Thoracic aorta (tissue), 2 donors: ENCODE results near the gene CCDC28A. TPM values are rescaled to one million over a fixed set of nuclear protein-coding genes. Genes with fewer than 3 reads are reported as not detected.

Experiments used
- ATAC-seq: fragments of 150-250 bp; one replicate; pipeline ENCODE4 v1.8.0; 2017; ENCODE audit warnings: low read depth; ENCODE audit not compliant: insufficient number of reproducible peaks, low FRiP score
- DNase-seq: peaks from one replicate; pipeline ENCODE4 v3.0.0-alpha.2; 2020; ENCODE audit warnings: low spot score
- H3K27ac ChIP-seq, 2 donors: fragments of 200-600 bp; sonication (generic); 1 replicate in 1 of 2; 2 replicates in 1 of 2; pipeline ENCODE4 v1.5.1; 2016; ENCODE audit warnings: mild to moderate bottlenecking in 2 of 2, moderate library complexity in 2 of 2
- H3K27me3 ChIP-seq: fragments of 200-600 bp; sonication (generic); replicated peaks from 2 replicates; pipeline ENCODE4 v1.6.0; 2016; ENCODE audit warnings: mild to moderate bottlenecking; ENCODE audit not compliant: insufficient read depth
- H3K36me3 ChIP-seq: fragments of 200-600 bp; sonication (generic); one replicate; pipeline ENCODE4 v1.5.1; 2016
- H3K4me1 ChIP-seq, 2 donors: fragments of 200-600 bp; sonication (generic); 1 replicate in 1 of 2; 2 replicates in 1 of 2; pipeline versions ENCODE4 v1.5.1 to v1.6.0; 2016; ENCODE audit warnings: low read depth in 2 of 2, mild to moderate bottlenecking in 1 of 2; ENCODE audit not compliant: control insufficient read depth in 1 of 2
- H3K4me3 ChIP-seq: fragments of 200-600 bp; sonication (generic); 2 replicates; pipeline ENCODE4 v1.5.1; 2016; ENCODE audit warnings: mild to moderate bottlenecking
- H3K9me3 ChIP-seq: fragments of 200-600 bp; sonication (generic); 2 replicates; pipeline ENCODE4 v1.5.1; 2016
- total RNA-seq, 2 donors: library from RNA; depleted of rRNA; stranded (reverse); fragments of >200 nt; gene quantifications; one replicate each; pipeline versions ENCODE4 v1.1.0 to v1.2.3, GENCODE V29; 2016
- TF ChIP-seq, protein P1 (sequence below): fragments of 200-600 bp; sonication (generic); IDR thresholded peaks from one replicate; pipeline ENCODE4 v1.5.1; 2019; ENCODE audit warnings: antibody characterized with exemption

The CCDC28A gene
- total RNA-seq, 2 donors from 2014 or later = 7.3 to 16.5 TPM

GRCh38 chr6:138821519-138821918 lies 48.0 kb downstream of the CCDC28A start:
- no peaks in the 10 kb centered on the region for H3K36me3 ChIP-seq
- H3K9me3 ChIP-seq = no peaks in the 10 kb centered on the region
- H3K4me3 ChIP-seq = no peak overlapping the region
- no peaks in the 10 kb centered on the region for H3K4me1 ChIP-seq
- TF ChIP-seq, protein P1, sequence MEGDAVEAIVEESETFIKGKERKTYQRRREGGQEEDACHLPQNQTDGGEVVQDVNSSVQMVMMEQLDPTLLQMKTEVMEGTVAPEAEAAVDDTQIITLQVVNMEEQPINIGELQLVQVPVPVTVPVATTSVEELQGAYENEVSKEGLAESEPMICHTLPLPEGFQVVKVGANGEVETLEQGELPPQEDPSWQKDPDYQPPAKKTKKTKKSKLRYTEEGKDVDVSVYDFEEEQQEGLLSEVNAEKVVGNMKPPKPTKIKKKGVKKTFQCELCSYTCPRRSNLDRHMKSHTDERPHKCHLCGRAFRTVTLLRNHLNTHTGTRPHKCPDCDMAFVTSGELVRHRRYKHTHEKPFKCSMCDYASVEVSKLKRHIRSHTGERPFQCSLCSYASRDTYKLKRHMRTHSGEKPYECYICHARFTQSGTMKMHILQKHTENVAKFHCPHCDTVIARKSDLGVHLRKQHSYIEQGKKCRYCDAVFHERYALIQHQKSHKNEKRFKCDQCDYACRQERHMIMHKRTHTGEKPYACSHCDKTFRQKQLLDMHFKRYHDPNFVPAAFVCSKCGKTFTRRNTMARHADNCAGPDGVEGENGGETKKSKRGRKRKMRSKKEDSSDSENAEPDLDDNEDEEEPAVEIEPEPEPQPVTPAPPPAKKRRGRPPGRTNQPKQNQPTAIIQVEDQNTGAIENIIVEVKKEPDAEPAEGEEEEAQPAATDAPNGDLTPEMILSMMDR = no peak
- no peaks in the 10 kb centered on the region for H3K27me3 ChIP-seq
- no peak for DNase-seq
- no peak for ATAC-seq
- H3K27ac ChIP-seq = no peak overlapping the region

GRCh38 chr6:138824482-138825144 lies 51.0 kb downstream of the CCDC28A start:
- Histone ChIP-seq H3K4me1 (no peaks in the 10 kb centered on the region), H3K27me3 (no peaks in the 10 kb centered on the region), H3K36me3 (no peaks in the 10 kb centered on the region), H3K4me3 (no peak overlapping the region), H3K9me3 (no peaks in the 10 kb centered on the region), H3K27ac (no peak overlapping the region)
- TF ChIP-seq, protein P1 = no peak
- ATAC-seq = no peak
- no peak for DNase-seq

- no peak for ATAC-seq
- no peak overlapping the region for H3K4me3 ChIP-seq
- H3K9me3 ChIP-seq = no peaks in the 10 kb centered on the region
- no peak for DNase-seq
- TF ChIP-seq, protein P1 = no peak
- peaks cover 0 to 15% of the 10 kb centered on the region in 2 donors for H3K4me1 ChIP-seq
- no peak overlapping the region for H3K27ac ChIP-seq
- no peaks in the 10 kb centered on the region for H3K27me3 ChIP-seq
- H3K36me3 ChIP-seq = no peaks in the 10 kb centered on the region
Measured at GRCh38 chr6:138830248-138830647, 56.7 kb downstream of the CCDC28A start.

GRCh38 chr6:138832182-138832581 lies 58.6 kb downstream of the CCDC28A start:
- Histone ChIP-seq H3K4me3 (no peak overlapping the region), H3K36me3 (no peaks in the 10 kb centered on the region), H3K27ac (no peak overlapping the region), H3K27me3 (no peaks in the 10 kb centered on the region), H3K9me3 (no peaks in the 10 kb centered on the region), H3K4me1 (peaks cover 0 to 15% of the 10 kb centered on the region in 2 donors)
- ATAC-seq (no peak), DNase-seq (no peak)
- TF ChIP-seq, protein P1 = no peak

DNA sequence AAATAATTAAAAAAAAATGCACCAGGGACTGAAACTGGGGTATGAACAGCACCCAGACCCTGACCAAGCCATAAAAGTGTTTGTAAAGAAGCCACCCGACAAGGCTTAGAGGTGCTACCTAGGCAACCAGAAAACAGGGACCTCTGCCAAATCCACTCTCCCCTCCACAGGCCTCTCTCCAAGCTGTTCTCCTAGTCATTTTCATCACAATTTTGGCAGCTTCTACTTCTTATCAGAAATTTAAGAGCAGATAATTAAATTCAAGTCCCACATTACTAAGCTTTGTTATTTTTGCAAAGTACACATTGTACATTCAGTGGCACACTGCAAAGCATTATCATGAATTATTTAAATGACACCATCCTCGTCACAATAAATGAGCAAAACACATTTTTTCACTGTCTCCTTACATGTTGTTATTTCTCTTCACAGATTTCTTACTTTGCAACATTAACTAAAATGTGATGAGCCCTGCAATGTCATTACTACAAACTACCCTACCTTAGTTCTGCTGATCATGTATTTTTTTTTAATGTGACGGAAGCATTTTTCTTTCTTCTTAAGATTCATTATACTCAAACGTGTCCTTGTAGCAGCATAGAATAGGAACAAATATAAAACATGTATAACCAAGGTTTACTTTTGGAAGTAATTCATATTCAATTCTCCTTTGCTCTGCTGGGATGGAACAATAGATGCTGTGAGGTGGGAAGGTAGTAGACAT lies 60.4 kb downstream of the CCDC28A start:
- ATAC-seq = no peak
- DNase-seq = no peak
- TF ChIP-seq, protein P1 = no peak
- no peaks in the 10 kb centered on the region for H3K27me3 ChIP-seq
- H3K4me3 ChIP-seq = no peak overlapping the region
- no peaks in the 10 kb centered on the region for H3K9me3 ChIP-seq
- H3K27ac ChIP-seq = no peak overlapping the region
- peaks cover 0 to 15% of the 10 kb centered on the region in 2 donors for H3K4me1 ChIP-seq
- H3K36me3 ChIP-seq = no peaks in the 10 kb centered on the region
